GM19324 (cell line): ENCODE measurements around the gene ZNF143.
"Not testable (repeated sequence)": the region's sequence is repeated elsewhere in the genome, so short reads cannot be mapped to it uniquely, and the experiment has no call there.

Experiments
- ATAC-seq: cut with Tn5 transposase; IDR thresholded peaks from one replicate; pipeline ENCODE4 v1.9.1; 2021; ENCODE audit warnings: mild to moderate bottlenecking, moderate library complexity; ENCODE audit not compliant: unreplicated experiment, low FRiP score

ZNF143 gene

DNA sequence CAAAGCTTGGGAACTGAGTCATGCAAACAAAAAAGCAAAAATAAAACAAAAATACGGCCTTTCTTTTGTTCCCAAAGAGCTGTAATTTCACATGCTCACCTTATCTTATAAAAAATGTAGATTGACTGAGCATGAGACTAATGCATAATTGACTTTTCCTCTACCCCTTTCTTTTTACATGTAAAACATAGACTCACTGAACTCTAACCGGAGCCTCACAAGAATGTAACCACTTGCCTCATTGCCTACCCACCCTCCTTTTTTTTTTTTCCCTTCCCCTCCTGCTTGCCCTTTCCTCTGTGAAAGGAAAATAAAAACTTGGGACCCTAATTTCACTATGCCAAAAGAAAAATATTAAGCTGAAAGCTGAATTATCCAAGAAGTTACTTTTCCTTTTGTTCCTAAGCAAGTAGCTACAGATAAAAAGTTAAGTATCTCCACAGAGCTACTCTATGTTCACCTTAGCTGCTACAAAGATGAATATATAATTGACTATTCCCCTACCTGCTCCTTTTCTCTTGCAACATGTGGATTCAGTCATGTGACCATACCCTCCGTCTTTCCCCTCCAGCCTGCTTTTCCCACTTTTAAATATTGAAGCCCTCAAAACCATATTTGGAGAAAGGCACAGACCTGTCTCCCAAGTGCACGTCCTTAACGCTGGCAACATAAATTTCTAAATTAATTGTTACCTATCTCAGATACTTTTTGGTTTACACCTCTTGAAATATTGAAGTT lies 73.1 kb downstream of the ZNF143 start:
- ATAC-seq: no peak

DNA sequence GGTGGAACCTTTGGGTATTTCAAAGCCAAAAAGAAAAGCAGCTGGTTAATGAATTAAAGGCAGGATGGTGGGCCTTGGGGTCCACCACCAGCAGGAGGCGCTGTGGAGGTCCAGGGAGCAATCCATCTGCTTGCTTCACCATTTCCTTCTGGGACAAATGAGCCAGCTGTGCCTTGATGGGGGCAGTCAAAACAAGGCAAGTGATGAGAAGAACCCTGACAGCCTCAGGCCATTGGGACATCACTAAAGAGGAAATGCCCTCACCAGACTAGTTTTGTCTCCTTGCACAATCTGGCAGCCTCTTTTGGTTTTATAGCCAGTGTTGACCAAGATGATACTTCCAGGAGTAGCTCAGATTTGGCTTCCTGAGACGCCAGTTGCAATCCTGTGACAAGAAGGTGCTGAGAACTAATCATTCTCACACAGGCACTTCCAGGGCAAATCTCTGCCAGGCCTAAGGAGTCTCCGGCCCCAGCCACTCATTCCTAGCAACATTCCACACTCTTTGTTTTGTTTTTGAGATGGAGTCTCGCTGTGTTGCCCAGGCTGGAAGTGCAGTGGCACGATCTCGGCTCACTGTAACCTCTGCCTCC lies 74.5 kb downstream of the ZNF143 start:
- ATAC-seq: no peak

DNA sequence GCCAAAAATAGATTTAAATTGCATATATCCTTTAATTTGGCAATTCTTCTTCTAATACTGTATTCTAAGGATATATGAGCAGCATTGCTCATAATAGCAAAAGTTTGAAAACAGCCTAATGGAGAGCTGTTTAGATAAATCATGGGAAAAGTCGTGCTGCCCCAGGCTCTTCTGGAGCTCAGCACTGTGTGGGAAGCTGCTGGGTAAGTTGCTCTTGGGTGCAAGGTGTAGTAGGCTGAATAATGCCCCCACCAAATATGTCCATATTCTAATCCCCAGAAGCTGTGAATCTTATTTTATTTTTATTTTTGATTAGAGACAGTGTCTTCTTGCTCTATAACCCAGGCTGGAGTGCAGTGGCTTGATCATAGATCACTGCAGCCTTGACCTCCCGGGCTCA lies 77.7 kb downstream of the ZNF143 start:
- ATAC-seq: no peak

DNA sequence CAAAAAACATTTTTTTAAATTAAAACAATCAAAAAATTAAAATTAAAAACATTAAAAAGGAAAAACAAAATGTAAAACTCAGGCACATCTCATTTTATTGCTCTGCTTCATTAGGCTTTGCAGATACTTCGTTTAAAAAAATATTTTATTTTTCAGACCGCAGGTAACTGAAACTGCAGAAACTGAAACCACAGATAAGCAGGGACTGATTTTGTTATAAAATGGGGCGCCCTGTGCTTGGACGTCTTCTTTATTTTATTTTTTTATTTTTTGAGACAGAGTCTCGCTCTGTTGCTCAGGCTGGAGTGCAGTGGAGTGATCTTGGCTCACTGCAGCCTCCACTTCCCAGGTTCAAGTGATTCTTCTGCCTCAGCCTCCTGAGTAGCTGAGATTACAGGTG lies 88.4 kb downstream of the ZNF143 start:
- not testable (repeated sequence) for ATAC-seq

DNA sequence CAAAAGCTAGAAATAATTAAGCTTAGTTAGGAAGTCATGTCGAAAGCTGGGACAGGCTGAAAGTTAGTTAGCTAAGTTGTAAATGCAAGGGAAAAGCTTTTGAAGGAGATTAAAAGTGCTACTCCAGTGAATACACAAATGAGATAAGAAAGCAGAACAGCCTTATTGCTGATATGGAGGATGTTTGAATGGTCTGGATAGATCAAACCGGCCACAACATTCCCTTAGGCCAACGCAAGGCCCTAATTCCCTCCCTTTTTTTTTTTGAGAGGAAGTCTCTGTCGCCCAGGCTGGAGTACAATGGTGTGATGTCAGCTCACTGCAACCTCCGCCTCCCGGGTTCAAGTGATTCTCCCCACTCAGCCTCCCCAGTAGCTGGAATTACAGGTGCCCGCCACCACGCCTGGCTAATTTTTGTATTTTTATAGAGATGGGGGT lies 89.4 kb downstream of the ZNF143 start:
- no peak for ATAC-seq

DNA sequence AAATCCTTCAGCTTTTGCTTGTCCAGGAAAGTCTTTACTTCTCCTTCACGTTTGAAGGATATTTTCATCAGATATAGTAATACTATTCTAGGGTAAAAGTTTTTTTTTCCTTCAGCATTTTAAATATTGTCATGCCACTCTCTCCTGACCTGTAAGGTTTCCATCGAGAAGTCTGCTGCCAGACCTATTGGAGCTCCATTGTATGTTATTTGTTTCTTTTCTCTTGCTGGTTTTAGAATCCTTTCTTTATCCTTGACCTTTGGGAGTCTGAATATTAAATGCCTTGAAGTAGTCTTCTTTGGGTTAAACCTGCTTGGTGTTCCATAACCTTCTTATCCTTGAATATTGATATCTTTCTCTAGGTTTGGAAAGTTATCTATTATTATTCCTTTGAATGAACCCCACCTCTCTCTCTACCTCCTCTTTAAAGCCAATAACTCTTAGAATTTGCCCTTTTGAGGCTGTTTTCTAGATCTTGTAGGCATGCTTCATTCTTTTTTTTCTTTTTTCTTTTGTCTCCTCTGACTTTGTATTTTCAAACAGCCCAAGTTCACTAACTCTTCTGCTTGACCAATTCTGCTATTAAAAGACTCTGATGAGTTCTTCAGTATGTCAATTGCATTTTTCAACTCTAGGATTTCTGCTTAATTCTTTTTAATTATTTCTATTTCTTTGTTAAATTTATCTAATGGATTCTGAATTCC lies 100.6 kb downstream of the ZNF143 start:
- ATAC-seq: no peak

DNA sequence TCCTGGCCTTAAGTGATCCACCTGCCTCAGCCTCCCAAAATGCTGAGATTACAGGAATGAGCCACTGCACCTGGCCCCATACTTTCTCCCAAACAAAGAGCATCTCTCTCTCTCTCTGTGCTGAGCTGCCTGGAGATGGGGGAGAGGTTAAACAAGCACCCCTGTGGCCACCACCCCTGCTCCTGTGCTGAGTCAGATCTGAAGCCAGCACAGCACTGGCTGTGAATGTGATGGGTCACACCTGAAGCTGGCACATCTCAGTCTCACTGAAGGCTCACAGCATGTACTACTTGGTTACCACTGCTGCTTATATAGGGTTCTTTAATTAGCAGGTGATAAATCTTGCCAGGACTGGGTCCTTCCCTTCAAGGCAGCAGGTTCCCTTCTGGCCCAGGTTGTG lies 101.9 kb downstream of the ZNF143 start:
- no peak for ATAC-seq

DNA sequence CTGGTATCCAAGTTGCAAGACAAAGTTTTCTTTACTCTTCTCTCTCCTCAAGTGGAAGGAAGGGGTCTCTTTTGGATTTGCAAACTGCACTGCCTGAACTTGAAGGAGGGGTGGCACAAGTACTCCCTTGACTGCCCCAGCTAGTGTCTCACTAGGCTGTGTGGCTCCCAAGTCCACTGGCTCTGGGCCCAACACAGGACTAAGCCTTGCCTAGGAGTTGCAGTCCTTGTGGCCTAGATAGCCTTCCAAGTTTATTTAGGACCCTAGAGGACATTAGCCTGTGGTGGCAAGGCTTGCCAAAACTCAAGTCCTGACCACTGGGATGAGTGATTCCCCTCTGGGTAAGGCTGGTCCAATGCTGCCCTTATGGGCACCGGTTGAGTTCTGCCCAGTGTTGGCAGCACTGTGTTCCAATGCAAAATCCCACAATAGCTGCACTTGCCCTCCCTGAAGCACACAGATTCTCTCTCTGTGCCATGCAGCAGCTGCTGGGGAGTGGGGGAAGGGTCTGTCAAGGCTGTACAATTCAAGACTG lies 102.5 kb downstream of the ZNF143 start:
- no peak for ATAC-seq

DNA sequence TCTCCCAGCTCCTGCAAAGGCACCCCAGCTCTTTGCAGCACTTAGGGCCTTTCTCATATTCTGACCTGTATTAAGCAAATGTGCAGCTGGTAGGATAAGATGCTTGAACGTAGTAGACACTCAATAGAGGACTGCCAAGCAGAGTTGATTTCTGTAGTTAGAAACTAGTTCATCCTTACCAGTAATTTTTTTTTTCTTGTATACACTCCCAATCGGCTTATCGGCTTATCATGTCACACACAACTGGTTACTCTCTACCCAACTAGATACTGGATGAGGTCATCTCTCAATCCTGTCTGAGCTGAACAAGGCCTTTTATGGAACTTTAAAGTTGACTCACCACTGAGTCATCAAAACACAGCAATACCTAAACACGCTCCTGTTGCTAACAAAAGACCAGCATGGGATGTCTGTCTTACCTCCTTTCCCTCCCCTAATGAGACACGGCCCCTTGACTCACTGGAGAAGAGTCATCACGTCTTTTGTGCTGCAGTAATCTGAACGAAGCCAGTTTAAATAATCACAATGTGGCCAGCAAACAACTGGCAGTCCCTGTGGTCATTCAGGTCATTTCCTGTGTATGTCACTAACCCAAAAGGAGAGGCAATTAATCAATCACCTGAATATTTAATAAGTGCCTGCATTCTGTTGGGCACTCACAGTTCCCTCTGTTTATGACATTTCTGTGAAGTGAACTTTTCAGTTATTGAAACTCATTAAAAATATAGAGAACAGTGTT lies 105.2 kb downstream of the ZNF143 start:
- ATAC-seq: peak; percentile 68

DNA sequence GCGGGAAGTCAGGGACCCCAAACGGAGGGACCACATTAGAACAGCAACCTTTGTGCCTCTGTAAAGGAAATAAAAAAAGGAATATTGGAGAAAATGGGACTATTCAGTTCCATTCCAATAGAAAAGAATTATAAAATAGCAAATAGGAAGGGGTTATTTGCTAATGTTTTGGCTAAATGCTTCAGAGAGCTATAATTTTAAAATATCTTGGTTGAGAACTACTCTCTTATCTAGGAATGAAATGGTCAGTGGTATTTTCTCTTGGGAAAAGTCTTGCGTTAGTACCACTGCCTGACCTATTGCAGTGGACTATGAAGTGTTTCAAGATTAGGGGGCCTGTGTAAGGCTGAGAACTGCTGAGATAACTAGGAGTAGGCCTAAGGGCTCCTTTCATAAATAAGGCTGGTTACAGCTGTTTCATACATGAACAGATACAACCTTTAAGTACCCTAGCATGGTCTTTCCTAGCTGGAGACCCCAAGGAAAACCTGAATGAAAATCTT lies 105.8 kb downstream of the ZNF143 start:
- no peak for ATAC-seq

DNA sequence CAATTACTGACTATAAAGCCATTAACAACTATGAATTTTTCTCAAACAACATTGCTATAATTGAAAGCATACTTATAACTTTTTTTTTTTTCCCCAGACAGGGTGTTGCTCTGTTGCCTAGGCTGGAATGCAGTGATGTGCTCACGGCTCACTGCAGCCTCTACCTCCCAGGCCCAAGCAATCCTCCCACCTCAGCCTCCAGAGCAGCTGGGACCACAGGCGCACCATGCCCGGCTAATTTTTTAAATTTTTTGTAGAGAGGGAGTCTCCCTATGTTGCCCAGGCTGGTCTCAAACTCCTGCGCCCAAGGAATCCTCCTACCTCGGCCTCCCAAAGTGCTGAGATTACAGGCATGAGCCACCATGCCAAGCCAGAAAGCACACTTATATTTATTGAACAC lies 106.6 kb downstream of the ZNF143 start:
- no peak for ATAC-seq

DNA sequence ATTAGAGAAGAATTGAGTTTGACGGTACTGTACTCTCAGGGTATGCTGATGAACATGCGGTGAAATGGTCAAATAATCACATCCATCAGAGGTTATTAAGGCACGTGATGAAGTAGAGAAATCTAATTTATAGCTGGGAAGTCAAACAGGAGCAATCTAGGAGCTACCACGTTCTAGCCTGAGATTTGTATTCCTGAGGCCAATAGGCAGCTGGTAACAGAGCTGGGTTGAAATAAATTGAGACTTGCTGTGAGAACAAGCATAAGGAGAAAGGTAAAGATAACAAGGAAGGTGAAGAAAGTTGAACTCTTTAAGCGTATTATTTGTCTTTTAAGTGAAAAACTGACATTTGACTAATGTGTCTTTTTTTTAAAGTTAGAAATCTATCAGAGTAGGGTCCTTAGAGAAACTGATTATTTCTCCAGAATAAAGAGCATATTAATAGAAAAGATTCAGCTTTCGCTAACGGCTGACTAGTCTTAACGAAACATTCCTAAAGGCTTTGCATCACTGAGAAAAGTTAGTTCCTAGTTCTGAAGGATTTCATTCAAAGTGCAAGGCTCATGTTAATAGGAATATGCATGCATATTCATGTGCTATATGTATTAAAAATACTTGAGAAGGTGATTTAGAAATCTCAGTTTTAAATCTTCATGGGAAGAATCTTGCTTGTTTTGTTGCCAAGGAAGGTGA lies 107.5 kb downstream of the ZNF143 start:
- ATAC-seq: no peak

DNA sequence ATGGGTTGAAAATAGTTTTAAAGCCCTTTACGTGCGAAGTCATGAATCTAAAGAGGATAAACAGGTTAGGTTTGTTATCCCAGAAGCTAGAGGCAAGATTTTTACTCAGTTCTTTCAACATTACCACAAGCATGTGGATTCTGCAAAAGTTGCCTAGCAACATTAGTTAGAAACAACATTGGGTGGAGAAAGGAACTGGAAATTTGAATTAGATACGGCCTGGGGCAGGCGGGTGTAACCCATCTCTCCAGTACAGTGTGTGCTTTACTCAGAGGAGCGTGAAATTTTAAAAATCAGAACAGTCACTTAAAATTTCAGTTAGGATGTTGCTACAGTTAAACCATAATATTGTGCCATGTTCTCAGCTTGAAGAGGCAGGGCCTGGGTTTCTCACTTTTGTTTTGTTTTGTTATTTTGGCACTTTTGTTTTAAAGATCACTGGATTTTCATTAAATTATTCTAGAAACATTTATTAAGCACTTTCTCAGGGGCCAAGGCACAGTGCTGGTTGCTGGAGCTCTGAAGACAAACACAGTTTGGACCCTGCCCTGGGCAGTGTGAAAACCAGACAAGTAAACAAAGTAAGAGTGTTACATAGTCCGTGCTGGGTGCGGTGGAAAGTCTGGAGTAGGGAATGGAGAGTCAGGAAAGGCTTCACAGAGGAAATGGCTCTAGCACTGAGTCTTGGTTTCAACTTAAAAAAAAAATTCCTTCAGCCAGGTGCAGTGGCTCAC lies 108.2 kb downstream of the ZNF143 start:
- no peak for ATAC-seq

DNA sequence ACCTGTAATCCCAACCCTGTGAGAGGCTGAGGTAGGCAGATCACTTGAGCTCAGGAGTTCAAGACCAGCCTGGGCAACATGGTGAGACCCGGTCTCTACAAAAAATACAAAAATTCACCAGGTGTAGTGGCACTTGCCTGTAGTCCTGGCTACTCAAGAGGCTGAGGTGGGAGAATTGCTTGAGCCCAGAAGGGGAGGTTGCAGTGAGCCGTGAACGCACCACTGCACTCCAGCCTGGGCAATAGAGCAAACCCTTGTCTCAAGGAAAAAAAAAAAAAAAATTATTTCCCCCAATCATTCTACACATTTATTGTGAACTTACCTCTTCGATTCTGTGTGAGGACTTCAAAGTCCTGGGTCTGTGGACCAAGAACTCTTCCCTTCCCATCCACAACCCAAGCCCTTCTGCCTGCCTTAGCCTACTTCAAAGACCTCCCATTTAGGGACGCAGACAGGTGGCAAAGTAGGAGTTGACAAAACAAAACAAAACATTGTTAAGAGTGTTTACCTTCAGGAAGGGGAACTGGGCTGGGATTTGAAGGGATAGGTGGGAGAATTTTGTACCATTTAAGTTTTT lies 108.9 kb downstream of the ZNF143 start:
- no peak for ATAC-seq

DNA sequence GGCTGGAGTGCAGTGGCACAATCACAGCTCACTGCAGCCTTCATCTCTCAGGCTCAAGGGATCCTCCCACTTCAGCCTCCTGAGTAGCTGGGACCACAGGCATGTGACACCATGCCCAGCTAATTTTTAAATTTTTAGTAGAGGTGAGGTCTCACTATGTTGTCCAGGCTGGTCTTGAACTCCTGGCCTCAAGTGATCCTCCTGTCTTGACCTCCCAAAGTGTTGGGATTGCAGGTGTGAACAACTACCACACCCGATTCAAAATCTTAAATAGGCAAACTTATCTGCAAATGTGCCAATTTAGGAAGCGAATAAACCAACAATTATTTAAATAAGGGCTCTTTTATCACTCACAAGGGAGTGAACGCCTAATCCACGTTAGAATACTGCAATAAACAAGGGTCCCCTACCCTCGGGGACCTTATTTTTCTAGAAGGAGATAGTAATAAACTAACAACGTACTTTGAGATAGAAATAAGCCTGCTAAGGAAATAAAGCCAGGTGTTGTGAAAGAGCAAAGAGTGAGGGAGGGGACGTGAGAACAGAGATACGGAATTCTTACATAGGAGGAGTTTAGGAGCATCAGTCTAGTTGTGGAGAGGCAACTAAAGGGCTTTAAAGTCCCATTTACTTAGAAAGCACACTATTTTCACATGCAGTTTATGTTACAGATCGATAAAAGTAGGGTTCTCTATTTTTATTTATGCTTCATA lies 109.7 kb downstream of the ZNF143 start:
- ATAC-seq: no peak

DNA sequence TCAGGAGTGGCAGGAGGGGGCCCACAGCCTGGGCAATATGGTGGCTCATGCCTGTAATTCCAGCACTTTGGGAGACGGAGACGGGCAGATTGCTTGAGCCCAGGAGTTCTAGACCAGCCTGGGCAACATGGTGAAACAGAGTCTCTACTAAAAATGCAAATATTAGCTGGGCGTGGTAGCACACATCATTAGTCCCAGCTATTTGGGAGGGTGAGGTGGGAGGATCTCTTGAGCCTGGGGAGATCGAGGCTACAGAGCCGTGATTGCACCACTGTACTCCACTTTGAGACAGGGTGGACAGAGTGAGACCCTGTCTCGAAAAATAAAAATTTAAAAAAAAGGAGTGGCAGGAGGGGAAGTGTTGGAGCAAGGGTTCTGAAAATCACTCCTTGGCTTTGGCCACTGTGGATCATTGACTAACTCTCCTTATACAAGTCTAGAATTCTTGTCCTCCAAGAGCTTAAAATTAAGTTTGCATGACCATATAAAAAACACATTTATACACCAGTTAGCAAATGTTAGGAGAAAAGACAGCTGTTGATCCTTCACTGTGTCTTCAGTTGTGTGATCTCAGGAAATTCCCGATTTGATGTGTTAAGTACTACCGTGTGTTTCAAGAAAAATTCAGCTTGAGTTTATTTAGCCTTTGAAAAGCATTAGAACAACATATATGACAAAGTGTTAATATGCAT lies 110.4 kb downstream of the ZNF143 start:
- ATAC-seq: no peak

DNA sequence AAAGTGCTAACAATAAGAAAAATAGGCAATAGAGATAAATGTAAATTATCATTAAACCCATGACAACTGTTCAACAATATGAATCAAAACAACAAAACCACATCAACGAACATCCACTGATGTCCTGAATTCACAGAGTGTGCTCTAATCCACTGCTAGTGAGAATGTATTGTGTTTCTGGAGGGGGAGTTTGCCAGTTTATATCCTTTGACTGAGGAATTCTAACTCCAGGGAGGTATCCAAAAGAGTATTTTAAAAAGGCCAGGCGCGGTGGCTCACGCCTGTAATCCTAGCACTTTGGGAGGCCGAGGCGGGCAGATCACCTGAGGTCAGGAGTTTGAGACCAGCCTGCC lies 110.9 kb downstream of the ZNF143 start:
- ATAC-seq: no peak
